Mesenchymal stem cell (in vitro differentiated cells and primary cell): Measurements from ENCODE around the gene PLA2G3.
"Not testable (repeated sequence)": the region's sequence is repeated elsewhere in the genome, so short reads cannot be mapped to it uniquely, and the experiment has no call there.

Experiments
- DNase-seq: peaks from one replicate; pipeline ENCODE4 v3.0.0-alpha.2; 2013
- H2AFZ ChIP-seq: one replicate; pipeline ENCODE4 v1.6.1; 2013; ENCODE audit warnings: low read depth, mild to moderate bottlenecking, control low read depth, inconsistent platforms, low read length, moderate library complexity
- H2AK5ac ChIP-seq: 2 replicates; pipeline ENCODE4 v1.6.1; 2013; ENCODE audit warnings: low read length, moderate library complexity, mild to moderate bottlenecking, inconsistent platforms; ENCODE audit not compliant: severe bottlenecking
- H2BK120ac ChIP-seq: one replicate; pipeline ENCODE4 v1.6.1; 2013; ENCODE audit warnings: low read depth, mild to moderate bottlenecking, inconsistent platforms, low read length, moderate library complexity
- H2BK12ac ChIP-seq, 2 experiments: one replicate each; pipeline ENCODE4 v1.6.1; 2013; ENCODE audit warnings: inconsistent platforms in 2 of 2, low read length in 2 of 2, mild to moderate bottlenecking in 2 of 2, moderate library complexity in 2 of 2, control low read depth in 1 of 2
- H2BK15ac ChIP-seq: one replicate; pipeline ENCODE4 v1.6.1; 2013; ENCODE audit warnings: mild to moderate bottlenecking, low read depth, inconsistent platforms; ENCODE audit not compliant: poor library complexity, severe bottlenecking
- H2BK5ac ChIP-seq: 2 replicates; pipeline ENCODE4 v1.6.1; 2013; ENCODE audit warnings: low read depth, mild to moderate bottlenecking, low read length, control low read depth, inconsistent platforms; ENCODE audit not compliant: poor library complexity, severe bottlenecking
- H3K14ac ChIP-seq, 2 experiments: one replicate each; pipeline ENCODE4 v1.6.1; 2013; ENCODE audit warnings: inconsistent platforms in 2 of 2, low read length in 2 of 2, control low read depth in 1 of 2, mild to moderate bottlenecking in 1 of 2, moderate library complexity in 1 of 2
- H3K18ac ChIP-seq, 2 experiments: one replicate each; pipeline ENCODE4 v1.6.1; 2013; ENCODE audit warnings: inconsistent platforms in 2 of 2, low read length in 2 of 2, control low read depth in 1 of 2, low read depth in 1 of 2, mild to moderate bottlenecking in 1 of 2
- H3K23ac ChIP-seq, 2 experiments: one replicate each; pipeline ENCODE4 v1.6.1; 2013; ENCODE audit warnings: inconsistent platforms in 2 of 2, low read length in 2 of 2, mild to moderate bottlenecking in 2 of 2, moderate library complexity in 2 of 2, control low read depth in 1 of 2
- H3K27ac ChIP-seq: 2 replicates; pipeline ENCODE4 v1.5.1; 2013; ENCODE audit warnings: mild to moderate bottlenecking, moderate library complexity, low read length, control low read depth, inconsistent platforms; ENCODE audit not compliant: poor library complexity, severe bottlenecking
- H3K27me3 ChIP-seq, 2 experiments: 2 replicates each; pipeline versions ENCODE4 v1.6.1 to v1.7.0; 2013; ENCODE audit warnings: low read length in 2 of 2, mild to moderate bottlenecking in 2 of 2, moderate library complexity in 2 of 2, control low read depth in 1 of 2, inconsistent platforms in 1 of 2; ENCODE audit not compliant: control insufficient read depth in 1 of 2, insufficient read depth in 1 of 2
- H3K36me3 ChIP-seq, 2 experiments: 2 replicates each; pipeline versions ENCODE4 v1.6.1 to v1.7.0; 2013; ENCODE audit warnings: low read length in 2 of 2, control low read depth in 1 of 2, inconsistent platforms in 1 of 2, low read depth in 1 of 2, mild to moderate bottlenecking in 1 of 2; ENCODE audit not compliant: insufficient read depth in 2 of 2, control insufficient read depth in 1 of 2
- H3K4ac ChIP-seq, 2 experiments: one replicate each; pipeline ENCODE4 v1.6.1; 2013; ENCODE audit warnings: inconsistent platforms in 2 of 2, low read length in 2 of 2, mild to moderate bottlenecking in 2 of 2, moderate library complexity in 2 of 2, control low read depth in 1 of 2, low read depth in 1 of 2
- H3K4me1 ChIP-seq: 2 replicates; pipeline ENCODE4 v1.6.1; 2013; ENCODE audit warnings: low read depth, low read length, control low read depth; ENCODE audit not compliant: control insufficient read depth, insufficient read depth
- H3K4me2 ChIP-seq: 2 replicates; pipeline ENCODE4 v1.6.1; 2013; ENCODE audit warnings: low read length, mild to moderate bottlenecking, inconsistent platforms; ENCODE audit not compliant: poor library complexity, severe bottlenecking
- H3K4me3 ChIP-seq, 2 experiments: 2 replicates each; pipeline versions ENCODE4 v1.5.1 to v1.7.0; 2013; ENCODE audit warnings: low read length in 2 of 2, mild to moderate bottlenecking in 2 of 2, control low read depth in 1 of 2, low read depth in 1 of 2; ENCODE audit not compliant: insufficient read depth in 1 of 2
- H3K79me1 ChIP-seq: replicated peaks from 2 replicates; pipeline ENCODE4 v1.6.1; 2013; ENCODE audit warnings: mild to moderate bottlenecking, control low read depth, low read length, inconsistent platforms; ENCODE audit not compliant: poor library complexity, severe bottlenecking
- H3K9ac ChIP-seq: 2 replicates; pipeline ENCODE4 v1.7.0; 2013; ENCODE audit warnings: mild to moderate bottlenecking, low read length, moderate library complexity
- H3K9me3 ChIP-seq: 2 replicates; pipeline ENCODE4 v1.7.0; 2013; ENCODE audit warnings: mild to moderate bottlenecking, low read length; ENCODE audit not compliant: control insufficient read depth
- H4K8ac ChIP-seq: one replicate; pipeline ENCODE4 v1.6.1; 2013; ENCODE audit warnings: inconsistent platforms, mild to moderate bottlenecking, low read length, moderate library complexity
- H4K91ac ChIP-seq: one replicate; pipeline ENCODE4 v1.6.1; 2013; ENCODE audit warnings: mild to moderate bottlenecking, low read length, inconsistent platforms
- WGBS: methylation state at CpG from one replicate; pipeline ENCODE4 v1.1.7; 2013; ENCODE audit warnings: mixed read lengths; 5-methylcytosine and 5-hydroxymethylcytosine counted together

Gene PLA2G3

DNA sequence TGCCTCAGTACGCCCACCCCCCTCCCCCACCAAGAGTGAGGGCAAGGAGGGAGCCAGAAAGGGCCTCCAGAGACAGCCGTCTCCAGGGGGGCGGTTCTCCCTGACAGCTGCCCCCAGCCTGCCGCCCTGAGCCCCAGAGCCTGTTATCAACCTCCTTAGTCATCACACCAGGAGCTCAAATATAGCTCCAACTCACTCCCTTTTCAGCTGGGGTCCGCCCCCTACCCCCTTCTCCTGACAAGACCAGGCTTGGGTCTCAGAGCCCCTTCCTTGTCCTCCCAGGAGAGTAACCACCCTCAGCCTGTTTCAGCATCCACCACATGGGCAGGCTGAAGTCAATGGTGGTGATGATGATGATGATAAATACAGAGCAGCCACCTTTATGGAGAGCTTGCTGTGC is 20.1 kb downstream of the PLA2G3 start:
- Histone ChIP-seq H3K4ac (no peak overlapping the region), H2BK12ac (no peak overlapping the region), H2AFZ (no peak overlapping the region), H3K79me1 (no peaks in the 10 kb centered on the region), H3K4me2 (no peak overlapping the region), H4K8ac (no peak overlapping the region), H3K18ac (no peak overlapping the region), H3K27ac (no peak overlapping the region), H3K27me3 (peaks cover 4 to 36% of the 10 kb centered on the region in 2 experiments), H2BK5ac (no peak overlapping the region), H3K23ac (no peak overlapping the region), H2AK5ac (no peak overlapping the region), H2BK120ac (no peak overlapping the region), H3K4me1 (peaks cover 12% of the 10 kb centered on the region), H4K91ac (no peak overlapping the region), H3K14ac (no peak overlapping the region), H3K9me3 (no peaks in the 10 kb centered on the region), H3K4me3 (no peak overlapping the region), H3K36me3 (no peaks in the 10 kb centered on the region), H2BK15ac (no peak overlapping the region), H3K9ac (no peak overlapping the region)
- no peak for DNase-seq
- 42% methylated on average over 4 of the region's 5 CpGs for WGBS

GRCh38 chr22:31119026-31119717 is 21.1 kb downstream of the PLA2G3 start:
- no peaks in the 10 kb centered on the region for H3K36me3 ChIP-seq
- no peak overlapping the region for H4K91ac ChIP-seq
- H3K4me3 ChIP-seq = no peak overlapping the region
- H3K9ac ChIP-seq = no peak overlapping the region
- no peaks in the 10 kb centered on the region for H3K79me1 ChIP-seq
- no peak overlapping the region for H3K27ac ChIP-seq
- peaks cover 0 to 27% of the 10 kb centered on the region in 2 experiments for H3K27me3 ChIP-seq
- no peak overlapping the region for H2BK5ac ChIP-seq
- DNase-seq = no peak
- no peaks in the 10 kb centered on the region for H3K9me3 ChIP-seq
- H3K4me2 ChIP-seq = no peak overlapping the region
- H2AK5ac ChIP-seq = no peak overlapping the region
- no peak overlapping the region for H3K18ac ChIP-seq
- H2AFZ ChIP-seq = no peak overlapping the region
- no peak overlapping the region for H3K23ac ChIP-seq
- no peak overlapping the region for H3K14ac ChIP-seq
- H3K4me1 ChIP-seq = peaks cover 12% of the 10 kb centered on the region
- no peak overlapping the region for H2BK120ac ChIP-seq
- 70% methylated on average over 5 of the region's 7 CpGs for WGBS
- H3K4ac ChIP-seq = no peak overlapping the region
- H2BK12ac ChIP-seq = no peak overlapping the region
- no peak overlapping the region for H4K8ac ChIP-seq
- no peak overlapping the region for H2BK15ac ChIP-seq

- Histone ChIP-seq H3K9ac (no peak overlapping the region), H4K91ac (no peak overlapping the region), H3K79me1 (no peaks in the 10 kb centered on the region), H3K23ac (no peak overlapping the region), H2AFZ (no peak overlapping the region), H3K14ac (no peak overlapping the region), H3K4ac (no peak overlapping the region), H3K27me3 (peaks cover 0 to 17% of the 10 kb centered on the region in 2 experiments), H2BK15ac (no peak overlapping the region), H3K27ac (no peak overlapping the region), H3K4me3 (no peak overlapping the region), H3K36me3 (no peaks in the 10 kb centered on the region), H2BK120ac (no peak overlapping the region), H2BK5ac (no peak overlapping the region), H3K4me1 (peaks cover 9% of the 10 kb centered on the region), H3K18ac (no peak overlapping the region), H3K4me2 (no peak overlapping the region), H3K9me3 (no peaks in the 10 kb centered on the region), H2AK5ac (no peak overlapping the region), H2BK12ac (no peak overlapping the region), H4K8ac (no peak overlapping the region)
- DNase-seq = no peak
- 82% methylated on average over 3 of the region's 3 CpGs for WGBS
Measured at GRCh38 chr22:31118046-31118820, 22.1 kb downstream of the PLA2G3 start.

DNA sequence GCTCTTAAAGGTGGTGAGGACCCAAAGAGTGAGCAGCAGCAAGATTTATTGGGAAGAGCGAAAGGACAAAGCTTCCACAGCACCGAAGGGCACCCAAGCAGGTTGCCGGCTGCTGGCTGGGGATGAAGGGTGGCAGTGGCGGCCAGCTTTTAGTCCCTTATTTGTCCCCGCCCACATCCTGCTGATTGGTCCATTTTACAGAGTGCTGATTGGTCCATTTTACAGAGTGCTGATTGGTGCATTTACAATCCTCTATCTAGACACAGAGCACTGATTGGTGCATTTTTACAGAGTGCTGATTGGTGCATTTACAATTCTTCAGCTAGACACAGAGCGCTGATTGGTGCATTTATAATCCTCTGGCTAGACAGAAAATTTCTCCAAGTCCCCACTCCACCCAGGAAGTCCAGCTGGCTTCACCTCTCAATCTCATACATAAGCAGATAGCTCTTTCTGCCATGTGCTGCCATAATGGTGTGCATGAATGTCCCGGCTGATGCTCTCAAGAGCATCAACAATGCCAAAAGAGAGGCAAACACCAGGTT is 27.7 kb downstream of the PLA2G3 start:
- not testable (repeated sequence) for H4K91ac ChIP-seq

More for the DNA sequence above, 27.7 kb downstream of the PLA2G3 start:
- not testable (repeated sequence) for H3K4ac ChIP-seq, H3K79me1 ChIP-seq, H2BK5ac ChIP-seq, H3K4me1 ChIP-seq, H3K9me3 ChIP-seq, H3K9ac ChIP-seq, H3K4me3 ChIP-seq, H2AFZ ChIP-seq, H3K18ac ChIP-seq, H3K36me3 ChIP-seq, H3K27ac ChIP-seq, H2BK12ac ChIP-seq, H3K27me3 ChIP-seq, H2BK15ac ChIP-seq, H2BK120ac ChIP-seq, DNase-seq, H3K14ac ChIP-seq, H4K8ac ChIP-seq, H3K4me2 ChIP-seq, H2AK5ac ChIP-seq, H3K23ac ChIP-seq
- WGBS = 98% methylated on average over 7 of the region's 7 CpGs
